Pancreas (tissue), 10 donors: ENCODE measurements around the gene ATP2A2. TPM values are rescaled to one million over a fixed set of nuclear protein-coding genes. Genes with fewer than 3 reads are reported as not detected.

Experiments
- ATAC-seq, 4 donors: fragments of 200-7000 bp; cut with Tn5 transposase; one replicate each; pipeline versions ENCODE4 v1.8.0 to v1.9.1; 2020; ENCODE audit warnings: mild to moderate bottlenecking in 4 of 4, moderate library complexity in 4 of 4
- DNase-seq, 6 donors: peaks; one replicate each; pipeline ENCODE4 v3.0.0-alpha.2; 2020
- FAIRE-seq: peaks from 2 replicates; lab custom pipeline; 2012; peaks lifted over from hg19 to GRCh38; lab: Jason Lieb, UNC
- H3K27ac ChIP-seq, 4 donors: fragments of 200-600 bp; sonication (generic); 1 replicate in 3 of 4; 2 replicates in 1 of 4; pipeline versions ENCODE4 v1.5.0 to v1.8.0; 2020
- H3K27me3 ChIP-seq, 4 donors: fragments of 200-600 bp; one replicate each; pipeline ENCODE4 v1.8.0; 2021
- H3K36me3 ChIP-seq, 3 donors: fragments of 200-600 bp; sonication (generic) in 1 of 3; one replicate each; pipeline versions ENCODE4 v1.5.0 to v1.8.0; 2020 to 2021
- H3K4me1 ChIP-seq, 3 donors: fragments of 200-600 bp; one replicate each; pipeline ENCODE4 v1.8.0; 2021
- H3K4me3 ChIP-seq, 4 donors: fragments of 200-600 bp; sonication (generic) in 2 of 4; one replicate each; pipeline versions ENCODE4 v1.5.0 to v1.8.0; 2020 to 2021
- H3K9me3 ChIP-seq, 4 donors: fragments of 200-600 bp; one replicate each; pipeline ENCODE4 v1.8.0; 2021
- WGBS, 2 donors: extraction: QIAGEN DNeasy Blood & Tissue Kit; methylation state at CpG; one replicate each; pipeline ENCODE4 v1.1.7; 2013; 5-methylcytosine and 5-hydroxymethylcytosine counted together
- intact Hi-C, 3 donors: fragments of 100-400 bp; cut with DNase I; formaldehyde crosslinking; loops; one replicate each; pipeline versions ENCODE4 v1.11.1 to v1.14.2; 2022
- polyA plus RNA-seq, 2 donors: library from polyadenylated mRNA; stranded (reverse); fragments of 200-250 nt; gene quantifications; one replicate each; pipeline ENCODE4 v1.2.3, GENCODE V29; 2013
- total RNA-seq, 6 donors: library from RNA; stranded (reverse); fragmentation: NEBNext Ultra II Directional in 4 of 6; extraction: Animal tissue kit (Norgen Biotek cat#: 25700) in 4 of 6; gene quantifications; one replicate each; pipeline versions ENCODE4 v1.2.1 to v1.2.4, GENCODE V29; 2021 to 2023
- TF ChIP-seq, protein P1 (sequence below), 4 donors: fragments of 200-600 bp; sonication (generic) in 3 of 4; IDR thresholded peaks; one replicate each; pipeline versions ENCODE4 v1.5.0 to v1.8.0; 2021; ENCODE audit warnings: antibody characterized with exemption in 4 of 4
- donor health status: healthy with polysubstance abuse.
- donor health status: DM: no; HTN: no; CAD: no; lungs with moderate emphysema.
- donor health status: DM: no; HTN: no; CAD: no.
- donor health status: control.
- donor health status: control.
- donor health status: Bipolar disorder and iron deficiency.
- donor health status: DM: yes; HTN: yes; CAD: no.
- donor health status: DM: no; HTN: no; CAD: no.
- donor health status: DM: no; HTN: no; CAD: no.
- donor health status: DM: yes; HTN: yes; CAD: no.

ATP2A2 gene
- total and polyA plus RNA-seq, 8 donors = 16.3 to 79.7 (median 45.7) TPM

DNA sequence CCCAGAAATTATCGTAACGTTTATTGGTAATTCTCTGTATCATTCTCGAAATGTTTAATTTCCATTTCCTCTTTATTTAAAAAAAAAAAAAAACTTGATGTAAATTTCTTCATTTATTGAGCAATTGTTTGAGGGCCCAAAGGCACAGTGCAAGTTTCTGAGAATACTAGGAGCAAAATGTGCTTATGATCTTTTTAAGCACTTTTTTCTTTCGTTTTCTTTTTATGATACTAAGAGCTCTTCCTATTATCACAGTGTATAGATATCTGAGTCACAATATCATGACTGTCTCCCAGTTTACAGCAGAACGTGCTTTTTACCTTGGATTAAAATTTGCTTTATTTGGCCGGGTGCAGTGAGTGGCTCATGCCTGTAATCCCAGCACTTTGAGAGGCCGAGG lies 5.6 kb downstream of the ATP2A2 start:
- Histone ChIP-seq H3K36me3 (peaks cover 0 to 4% (median 1%) of the 10 kb centered on the region in 3 donors), H3K27me3 (no peaks in the 10 kb centered on the region), H3K9me3 (no peaks in the 10 kb centered on the region), H3K27ac (no peak overlapping the region), H3K4me3 (no peak overlapping the region), H3K4me1 (peaks cover 21 to 45% (median 35%) of the 10 kb centered on the region in 3 donors)
- DNase-seq (no peak), ATAC-seq (no peak), FAIRE-seq (no peak)
- WGBS, 2 donors = 53 to 66% methylated on average over 7 of the region's 7 CpGs
- TF ChIP-seq, protein P1, sequence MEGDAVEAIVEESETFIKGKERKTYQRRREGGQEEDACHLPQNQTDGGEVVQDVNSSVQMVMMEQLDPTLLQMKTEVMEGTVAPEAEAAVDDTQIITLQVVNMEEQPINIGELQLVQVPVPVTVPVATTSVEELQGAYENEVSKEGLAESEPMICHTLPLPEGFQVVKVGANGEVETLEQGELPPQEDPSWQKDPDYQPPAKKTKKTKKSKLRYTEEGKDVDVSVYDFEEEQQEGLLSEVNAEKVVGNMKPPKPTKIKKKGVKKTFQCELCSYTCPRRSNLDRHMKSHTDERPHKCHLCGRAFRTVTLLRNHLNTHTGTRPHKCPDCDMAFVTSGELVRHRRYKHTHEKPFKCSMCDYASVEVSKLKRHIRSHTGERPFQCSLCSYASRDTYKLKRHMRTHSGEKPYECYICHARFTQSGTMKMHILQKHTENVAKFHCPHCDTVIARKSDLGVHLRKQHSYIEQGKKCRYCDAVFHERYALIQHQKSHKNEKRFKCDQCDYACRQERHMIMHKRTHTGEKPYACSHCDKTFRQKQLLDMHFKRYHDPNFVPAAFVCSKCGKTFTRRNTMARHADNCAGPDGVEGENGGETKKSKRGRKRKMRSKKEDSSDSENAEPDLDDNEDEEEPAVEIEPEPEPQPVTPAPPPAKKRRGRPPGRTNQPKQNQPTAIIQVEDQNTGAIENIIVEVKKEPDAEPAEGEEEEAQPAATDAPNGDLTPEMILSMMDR (IDR thresholded peaks at IDR 0.05) = no peak
- intact Hi-C loops = no loop called here

DNA sequence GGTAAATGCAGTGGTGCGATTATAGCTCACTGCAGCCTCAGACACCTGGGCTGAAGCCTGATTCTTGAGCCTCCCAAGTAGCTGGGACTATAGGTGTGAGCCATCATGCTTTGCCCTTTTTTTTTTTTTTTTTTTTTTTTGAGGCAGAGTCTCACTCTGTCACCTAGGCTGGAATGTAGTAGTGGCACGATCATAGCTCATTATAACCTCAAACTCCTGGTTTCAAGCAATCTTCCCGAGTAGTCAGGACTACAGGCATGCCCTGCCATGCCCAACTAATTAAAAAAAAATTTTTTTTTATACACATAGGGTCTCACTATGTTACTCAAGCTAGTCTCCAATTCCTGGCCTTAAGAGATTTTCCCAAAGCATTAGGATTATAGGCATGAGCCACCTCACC lies 6.9 kb downstream of the ATP2A2 start:
- WGBS, 2 donors = 83 to 85% methylated on average over 3 of the region's 3 CpGs
- TF ChIP-seq, protein P1 (IDR thresholded peaks at IDR 0.05) = no peak
- no peaks in the 10 kb centered on the region for H3K9me3 ChIP-seq
- no peak overlapping the region for H3K27ac ChIP-seq
- FAIRE-seq (no peak), DNase-seq (no peak), ATAC-seq (peak in 1 of 4 donors; percentile 4)
- peaks cover 18 to 40% (median 35%) of the 10 kb centered on the region in 3 donors for H3K4me1 ChIP-seq
- H3K4me3 ChIP-seq = no peak overlapping the region
- H3K27me3 ChIP-seq = no peaks in the 10 kb centered on the region
- intact Hi-C loops = no loop called here
- H3K36me3 ChIP-seq = peaks cover 0 to 15% (median 12%) of the 10 kb centered on the region in 3 donors

DNA sequence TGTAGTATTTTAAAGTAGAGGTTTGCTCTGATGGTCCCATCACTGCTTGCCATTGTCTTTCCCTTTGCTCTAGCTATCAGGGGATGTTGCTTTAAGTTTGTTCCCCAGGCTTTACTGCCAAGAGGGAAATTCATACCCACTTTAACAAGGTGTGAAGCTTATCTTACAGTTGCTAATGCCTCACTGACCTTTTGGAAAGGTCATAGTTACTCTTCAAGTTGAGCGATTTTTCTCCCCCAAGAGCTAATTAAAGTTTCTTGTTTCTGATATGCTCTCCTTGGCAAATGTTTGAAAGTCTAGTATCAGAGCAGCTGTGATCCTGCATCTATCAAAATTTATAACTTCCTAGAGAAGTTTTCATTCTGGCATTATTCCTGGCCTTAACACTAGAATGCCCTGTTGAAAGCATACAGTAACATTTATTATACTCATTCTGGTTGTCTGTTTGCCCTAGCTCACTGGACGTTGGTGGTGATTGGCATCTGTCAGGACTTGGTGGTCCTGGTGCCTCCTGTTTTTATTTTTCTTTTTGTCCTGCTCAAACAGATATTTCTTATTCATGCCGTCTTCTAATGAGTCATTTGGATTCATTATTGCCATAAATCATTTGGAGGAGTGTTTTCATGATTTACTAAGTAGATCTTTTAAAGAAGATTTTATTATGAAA lies 8.1 kb downstream of the ATP2A2 start:
- H3K4me3 ChIP-seq = no peak overlapping the region
- 16 to 21% methylated on average over 3 of the region's 3 CpGs for WGBS, 2 donors
- FAIRE-seq = no peak
- H3K9me3 ChIP-seq = no peaks in the 10 kb centered on the region
- peaks cover 0 to 16% (median 12%) of the 10 kb centered on the region in 3 donors for H3K36me3 ChIP-seq
- H3K4me1 ChIP-seq = peaks cover 7 to 29% (median 25%) of the 10 kb centered on the region in 3 donors
- no peak for DNase-seq
- H3K27ac ChIP-seq = no peak overlapping the region
- H3K27me3 ChIP-seq = no peaks in the 10 kb centered on the region
- intact Hi-C loops = no loop called here
- TF ChIP-seq, protein P1 (IDR thresholded peaks at IDR 0.05) = no peak
- ATAC-seq = peak; percentile 21 to 48 (median 32)

DNA sequence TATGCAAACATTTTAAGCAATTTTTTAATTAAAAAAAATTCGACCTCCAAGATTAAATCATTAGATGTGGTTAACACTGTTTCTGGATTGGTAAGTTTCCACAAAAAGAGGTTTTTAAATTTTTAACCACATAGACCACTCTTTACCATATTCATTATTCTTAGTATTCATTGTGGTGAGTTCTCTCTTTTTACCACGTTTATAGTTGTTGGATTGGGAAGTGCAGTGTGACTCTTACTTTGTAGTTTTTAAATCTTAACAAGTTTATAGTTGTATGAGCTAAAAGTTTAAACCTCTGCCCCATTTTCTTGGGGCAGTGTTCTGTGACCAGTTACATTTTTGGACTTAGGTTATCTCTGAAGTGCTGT lies 8.6 kb downstream of the ATP2A2 start:
- no peak overlapping the region for H3K4me3 ChIP-seq
- H3K27ac ChIP-seq = no peak overlapping the region
- DNase-seq (no peak), ATAC-seq (no peak), FAIRE-seq (no peak)
- TF ChIP-seq, protein P1 (IDR thresholded peaks at IDR 0.05) = no peak
- H3K36me3 ChIP-seq = peaks cover 0 to 18% (median 14%) of the 10 kb centered on the region in 3 donors
- no peaks in the 10 kb centered on the region for H3K9me3 ChIP-seq
- no peaks in the 10 kb centered on the region for H3K27me3 ChIP-seq
- 18 to 22% methylated on average over 2 of the region's 2 CpGs for WGBS, 2 donors
- intact Hi-C loops = no loop called here
- peaks cover 2 to 25% (median 23%) of the 10 kb centered on the region in 3 donors for H3K4me1 ChIP-seq
